Measurements from ENCODE around the gene ITPKC. TPM values are rescaled to one million over a fixed set of nuclear protein-coding genes. Genes with fewer than 3 reads are reported as not detected.
A peak's percentile ranks its signal among the peaks of the same experiment; 100 is the strongest.

Gene ITPKC
- polyA plus RNA-seq, 1 donor from 2014 or later, result 16.8 TPM

- Histone ChIP-seq H4K20me1 (ENCODE audit: insufficient read depth) (no peaks in the 10 kb centered on the region), H3K9ac (ENCODE audit: low read length) (peak overlapping the region; percentile 87), H3K27ac (ENCODE audit: low read length) (no peak overlapping the region), H3F3A (ENCODE audit: insufficient read depth, low read length, poor library complexity, severe bottlenecking) (no peaks in the 10 kb centered on the region), H3K36me3 (ENCODE audit: insufficient read depth, low read length) (no peaks in the 10 kb centered on the region), H2AFZ (ENCODE audit: low read depth, low read length) (no peak overlapping the region), H3K9me2 (ENCODE audit: insufficient read depth, low read length) (no peaks in the 10 kb centered on the region), H3K27me3 (ENCODE audit: insufficient read depth, low read depth, low read length) (no peaks in the 10 kb centered on the region), H3K9me3 (ENCODE audit: low read length) (no peaks in the 10 kb centered on the region), H3K4me2 (ENCODE audit: low read length) (no peak overlapping the region), H3K4me3 (ENCODE audit: low read length) (peak overlapping the region; percentile 81), H3K79me2 (replicated peaks; ENCODE audit: insufficient read depth, low read length) (peaks cover 21% of the 10 kb centered on the region)
- TF ChIP-seq EP300 (conservative IDR thresholded peaks at IDR 0.05; ENCODE audit: poor library complexity, severe bottlenecking), result no peak
- TF ChIP-seq RAD21 (conservative IDR thresholded peaks at IDR 0.05), result no peak
- TF ChIP-seq CTCF (IDR thresholded peaks at IDR 0.05; ENCODE audit: poor library complexity, severe bottlenecking), result no peak
- no peak for TF ChIP-seq SMC3 (conservative IDR thresholded peaks at IDR 0.05; ENCODE audit: poor library complexity)
- no peak for TF ChIP-seq MXI1 (conservative IDR thresholded peaks at IDR 0.05; ENCODE audit: poor library complexity, severe bottlenecking)
- no peak for TF ChIP-seq POLR2AphosphoS5 (IDR thresholded peaks at IDR 0.05)
- TF ChIP-seq REST (IDR thresholded peaks at IDR 0.05; ENCODE audit: borderline replicate concordance), result no peak
Measured at GRCh38 chr19:40690693-40691420, 26.1 kb upstream of the ITPKC start.

GRCh38 chr19:40691421-40692211 is 25.3 kb upstream of the ITPKC start:
- Histone ChIP-seq H3K9me3 (ENCODE audit: low read length) (no peaks in the 10 kb centered on the region), H3K27me3 (ENCODE audit: insufficient read depth, low read depth, low read length) (no peaks in the 10 kb centered on the region), H3K36me3 (ENCODE audit: insufficient read depth, low read length) (no peaks in the 10 kb centered on the region), H4K20me1 (ENCODE audit: insufficient read depth) (no peaks in the 10 kb centered on the region), H3K79me2 (replicated peaks; ENCODE audit: insufficient read depth, low read length) (peaks cover 21% of the 10 kb centered on the region), H3K4me2 (ENCODE audit: low read length) (no peak overlapping the region), H3K9ac (ENCODE audit: low read length) (no peak overlapping the region), H3F3A (ENCODE audit: insufficient read depth, low read length, poor library complexity, severe bottlenecking) (no peaks in the 10 kb centered on the region), H3K9me2 (ENCODE audit: insufficient read depth, low read length) (no peaks in the 10 kb centered on the region), H3K4me3 (ENCODE audit: low read length) (no peak overlapping the region), H3K27ac (ENCODE audit: low read length) (no peak overlapping the region), H2AFZ (ENCODE audit: low read depth, low read length) (no peak overlapping the region)
- TF ChIP-seq REST (IDR thresholded peaks at IDR 0.05; ENCODE audit: borderline replicate concordance), result no peak
- no peak for TF ChIP-seq TAF1 (IDR thresholded peaks at IDR 0.05; ENCODE audit: low read depth)
- no peak for TF ChIP-seq CTCF (IDR thresholded peaks at IDR 0.05; ENCODE audit: poor library complexity, severe bottlenecking)
- TF ChIP-seq RAD21 (conservative IDR thresholded peaks at IDR 0.05), result no peak
- no peak for TF ChIP-seq SMC3 (conservative IDR thresholded peaks at IDR 0.05; ENCODE audit: poor library complexity)
- no peak for TF ChIP-seq EP300 (conservative IDR thresholded peaks at IDR 0.05; ENCODE audit: poor library complexity, severe bottlenecking)
- no peak for TF ChIP-seq EZH2 (IDR thresholded peaks at IDR 0.05; ENCODE audit: borderline replicate concordance, insufficient read depth, low read length, poor library complexity, severe bottlenecking)
- TF ChIP-seq MXI1 (conservative IDR thresholded peaks at IDR 0.05; ENCODE audit: poor library complexity, severe bottlenecking), result no peak
- TF ChIP-seq POLR2AphosphoS5 (IDR thresholded peaks at IDR 0.05), result no peak

Measured in neural cell (in vitro differentiated cells).